Measurements from ENCODE around the gene DKK2.
"Not testable (repeated sequence)": the region's sequence is repeated elsewhere in the genome, so short reads cannot be mapped to it uniquely, and the experiment has no call there.

The DKK2 gene

DNA sequence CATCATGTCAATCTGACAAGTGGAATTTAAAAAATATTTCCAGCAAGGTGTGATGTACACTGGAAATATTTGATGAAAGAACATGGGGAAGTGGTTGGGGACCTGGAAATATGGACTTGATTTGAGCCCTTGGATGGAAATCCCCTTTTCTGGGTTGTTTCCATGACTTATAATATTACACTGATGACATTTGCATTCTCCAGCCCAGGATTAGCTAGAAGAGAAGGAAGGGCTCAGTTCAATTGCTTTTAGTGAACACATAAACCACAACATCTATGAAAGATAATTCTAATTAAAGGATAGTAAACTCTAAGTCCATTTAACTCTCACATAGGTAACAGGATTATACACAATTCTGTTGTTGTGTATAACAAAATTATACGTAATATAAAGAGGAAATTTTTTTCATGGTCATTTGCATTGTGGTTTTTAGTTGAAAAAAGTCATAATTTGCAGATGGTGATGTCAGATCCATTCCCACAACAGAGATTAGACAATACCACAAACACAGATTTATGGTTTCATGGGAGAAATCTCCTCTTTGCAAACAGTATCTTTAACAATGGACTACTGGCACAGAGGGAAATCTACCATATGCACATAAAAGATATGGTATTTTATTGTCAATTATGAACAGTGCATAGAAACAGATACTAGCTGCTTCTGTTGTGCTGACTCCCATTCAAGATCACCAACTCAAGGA is 126.5 kb downstream of the DKK2 start:
- no peak for DNase-seq (ENCODE audit: low read depth)

GRCh38 chr4:106908049-106908448 is 128.1 kb downstream of the DKK2 start:
- DNase-seq (ENCODE audit: low read depth), result not testable (repeated sequence)

- DNase-seq (ENCODE audit: low read depth), result no peak
Observed at GRCh38 chr4:106907216-106907615, 128.9 kb downstream of the DKK2 start.

DNA sequence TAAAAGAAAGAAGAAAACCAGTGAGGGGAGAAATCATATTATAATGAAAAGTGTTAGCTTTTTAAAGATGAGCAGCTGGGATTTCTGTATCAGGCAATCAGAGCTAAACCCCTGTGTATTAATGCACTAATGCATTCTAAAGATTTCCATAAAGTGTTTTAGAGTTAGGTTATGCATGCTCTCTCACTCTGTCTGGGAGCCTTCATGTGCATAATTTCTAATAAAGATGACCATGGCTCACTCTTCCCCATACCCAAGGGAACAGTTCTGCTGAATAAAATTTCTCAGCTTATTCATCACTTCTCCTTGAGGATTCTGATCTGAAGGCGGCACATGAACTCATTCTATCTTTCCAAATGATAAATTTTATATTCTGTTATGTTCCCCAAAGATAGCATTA is 129.4 kb downstream of the DKK2 start:
- no peak for DNase-seq (ENCODE audit: low read depth)

DNA sequence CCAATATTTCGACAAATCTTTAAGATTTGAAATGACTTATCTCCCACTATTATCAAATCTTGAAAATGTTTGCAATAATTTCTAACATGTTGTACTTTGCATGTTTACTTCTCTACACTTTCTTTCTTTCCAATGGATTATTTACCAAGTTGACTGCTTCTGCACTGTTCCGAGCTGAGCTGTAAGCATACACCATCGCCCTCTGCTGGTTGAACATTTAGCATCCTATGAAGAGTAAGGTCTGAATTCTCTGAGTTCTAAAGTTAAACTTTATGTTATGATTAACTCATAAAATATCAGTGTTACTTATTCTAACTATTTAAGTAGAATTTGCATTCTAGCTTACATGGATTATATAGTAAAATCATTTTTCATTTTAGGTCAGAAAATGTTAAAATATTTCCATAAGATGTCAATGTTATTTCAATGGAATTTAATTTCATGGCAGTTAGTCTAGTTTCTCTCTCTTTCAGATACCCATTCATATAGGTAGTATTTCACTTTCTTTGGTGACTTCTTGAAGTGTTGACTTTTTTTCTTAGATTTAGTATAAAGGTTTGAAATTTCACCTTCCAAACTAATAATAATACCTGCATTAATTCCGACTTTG is 137.4 kb downstream of the DKK2 start:
- DNase-seq (ENCODE audit: low read depth), result peak; percentile 29

DNA sequence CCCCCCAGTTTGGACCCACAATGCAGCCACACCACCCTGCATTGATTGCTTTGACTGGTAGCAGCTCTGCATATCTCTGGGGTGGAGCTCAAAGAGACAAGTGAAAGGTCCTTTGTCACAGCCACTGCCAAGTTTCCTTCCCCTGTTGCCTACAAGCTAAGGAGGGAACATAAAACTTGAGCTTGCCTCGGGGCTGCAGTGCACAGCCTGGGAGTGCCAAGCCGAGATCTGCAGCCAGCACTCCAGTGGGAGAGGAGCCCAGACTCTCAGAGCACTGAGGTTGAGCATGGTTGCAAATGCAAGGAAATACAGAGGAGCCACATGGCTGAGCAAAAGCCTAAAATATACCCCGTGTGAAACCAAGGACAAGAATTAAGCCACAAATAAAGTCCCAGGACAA is 142.2 kb downstream of the DKK2 start:
- DNase-seq (ENCODE audit: low read depth), result no peak

DNA sequence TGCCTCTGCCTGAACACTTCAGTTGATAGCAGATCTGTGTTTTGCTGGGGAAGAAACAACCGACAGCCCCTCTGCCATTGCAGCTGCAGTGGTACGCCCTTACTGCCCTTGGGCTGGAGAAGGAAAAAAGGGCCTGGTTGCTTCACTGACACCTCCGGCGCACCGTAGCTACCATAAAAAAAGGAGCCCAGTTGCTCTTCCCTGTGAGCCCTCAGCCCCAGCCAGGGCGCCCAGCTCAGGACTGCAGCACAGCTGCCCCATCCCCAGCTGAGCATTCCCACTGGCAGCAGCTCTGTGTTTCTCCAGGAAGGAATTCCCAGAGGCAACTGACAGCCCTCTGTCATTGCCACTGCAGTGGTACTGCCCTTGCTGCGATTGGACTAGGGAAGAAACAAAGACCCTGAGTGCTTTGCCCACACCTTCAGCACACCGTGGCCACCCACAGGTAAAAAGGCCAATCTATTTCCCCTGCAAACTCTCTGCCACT is 142.7 kb downstream of the DKK2 start:
- DNase-seq (ENCODE audit: low read depth), result no peak

DNA sequence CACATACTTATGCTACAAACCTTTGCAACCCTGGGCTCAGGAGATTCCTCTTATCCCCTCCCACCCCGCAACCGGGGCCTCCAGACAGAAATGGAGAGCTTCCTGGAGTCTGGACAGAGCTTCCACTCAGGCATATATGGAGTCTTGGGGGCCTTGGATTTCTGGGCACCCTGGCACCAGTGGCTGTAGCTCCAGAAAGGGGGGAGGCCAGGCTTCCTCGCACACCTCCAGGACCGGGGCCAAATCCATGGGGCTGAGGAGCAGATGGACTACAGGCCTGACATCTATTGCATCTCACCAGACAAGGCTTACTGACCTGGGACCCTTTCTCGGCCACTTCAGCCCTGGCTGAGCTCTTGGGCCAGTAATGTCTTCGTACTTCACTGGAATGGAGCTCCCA is 143.3 kb downstream of the DKK2 start:
- DNase-seq (ENCODE audit: low read depth), result no peak

DNA sequence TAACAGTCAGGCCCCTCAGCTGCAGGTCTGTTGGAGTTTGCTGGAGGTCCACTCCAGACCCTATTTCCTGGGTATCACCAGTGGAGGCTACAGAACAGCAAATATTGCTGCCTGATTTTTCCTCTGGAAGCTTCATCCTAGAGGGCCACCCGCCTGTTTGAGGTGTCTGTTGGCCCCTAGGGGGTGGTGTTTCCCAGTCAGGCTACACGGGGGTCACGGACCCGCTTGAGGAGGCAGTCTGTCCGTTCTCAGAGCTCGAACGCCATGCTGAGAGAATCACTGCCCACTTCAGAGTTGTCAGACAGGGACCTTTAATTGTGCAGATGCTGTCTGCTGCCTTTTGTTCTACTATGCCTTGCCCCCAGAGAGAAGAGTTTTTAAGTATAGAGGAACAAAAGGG is 160.8 kb downstream of the DKK2 start:
- no peak for DNase-seq (ENCODE audit: low read depth)

All from HS-5 (cell line).